Mesenchymal stem cell (in vitro differentiated cells and primary cell): ENCODE measurements around the gene EXD3.

ENCODE experiments used
- DNase-seq: peaks from one replicate; pipeline ENCODE4 v3.0.0-alpha.2; 2013
- H2AFZ ChIP-seq: one replicate; pipeline ENCODE4 v1.6.1; 2013; ENCODE audit warnings: low read depth, mild to moderate bottlenecking, control low read depth, inconsistent platforms, low read length, moderate library complexity
- H2AK5ac ChIP-seq: 2 replicates; pipeline ENCODE4 v1.6.1; 2013; ENCODE audit warnings: low read length, moderate library complexity, mild to moderate bottlenecking, inconsistent platforms; ENCODE audit not compliant: severe bottlenecking
- H2BK120ac ChIP-seq: one replicate; pipeline ENCODE4 v1.6.1; 2013; ENCODE audit warnings: low read depth, mild to moderate bottlenecking, inconsistent platforms, low read length, moderate library complexity
- H2BK12ac ChIP-seq, 2 experiments: one replicate each; pipeline ENCODE4 v1.6.1; 2013; ENCODE audit warnings: inconsistent platforms in 2 of 2, low read length in 2 of 2, mild to moderate bottlenecking in 2 of 2, moderate library complexity in 2 of 2, control low read depth in 1 of 2
- H2BK15ac ChIP-seq: one replicate; pipeline ENCODE4 v1.6.1; 2013; ENCODE audit warnings: mild to moderate bottlenecking, low read depth, inconsistent platforms; ENCODE audit not compliant: poor library complexity, severe bottlenecking
- H2BK5ac ChIP-seq: 2 replicates; pipeline ENCODE4 v1.6.1; 2013; ENCODE audit warnings: low read depth, mild to moderate bottlenecking, low read length, control low read depth, inconsistent platforms; ENCODE audit not compliant: poor library complexity, severe bottlenecking
- H3K14ac ChIP-seq, 2 experiments: one replicate each; pipeline ENCODE4 v1.6.1; 2013; ENCODE audit warnings: inconsistent platforms in 2 of 2, low read length in 2 of 2, control low read depth in 1 of 2, mild to moderate bottlenecking in 1 of 2, moderate library complexity in 1 of 2
- H3K18ac ChIP-seq, 2 experiments: one replicate each; pipeline ENCODE4 v1.6.1; 2013; ENCODE audit warnings: inconsistent platforms in 2 of 2, low read length in 2 of 2, control low read depth in 1 of 2, low read depth in 1 of 2, mild to moderate bottlenecking in 1 of 2
- H3K23ac ChIP-seq, 2 experiments: one replicate each; pipeline ENCODE4 v1.6.1; 2013; ENCODE audit warnings: inconsistent platforms in 2 of 2, low read length in 2 of 2, mild to moderate bottlenecking in 2 of 2, moderate library complexity in 2 of 2, control low read depth in 1 of 2
- H3K27ac ChIP-seq: 2 replicates; pipeline ENCODE4 v1.5.1; 2013; ENCODE audit warnings: mild to moderate bottlenecking, moderate library complexity, low read length, control low read depth, inconsistent platforms; ENCODE audit not compliant: poor library complexity, severe bottlenecking
- H3K27me3 ChIP-seq, 2 experiments: 2 replicates each; pipeline versions ENCODE4 v1.6.1 to v1.7.0; 2013; ENCODE audit warnings: low read length in 2 of 2, mild to moderate bottlenecking in 2 of 2, moderate library complexity in 2 of 2, control low read depth in 1 of 2, inconsistent platforms in 1 of 2; ENCODE audit not compliant: control insufficient read depth in 1 of 2, insufficient read depth in 1 of 2
- H3K36me3 ChIP-seq, 2 experiments: 2 replicates each; pipeline versions ENCODE4 v1.6.1 to v1.7.0; 2013; ENCODE audit warnings: low read length in 2 of 2, control low read depth in 1 of 2, inconsistent platforms in 1 of 2, low read depth in 1 of 2, mild to moderate bottlenecking in 1 of 2; ENCODE audit not compliant: insufficient read depth in 2 of 2, control insufficient read depth in 1 of 2
- H3K4ac ChIP-seq, 2 experiments: one replicate each; pipeline ENCODE4 v1.6.1; 2013; ENCODE audit warnings: inconsistent platforms in 2 of 2, low read length in 2 of 2, mild to moderate bottlenecking in 2 of 2, moderate library complexity in 2 of 2, control low read depth in 1 of 2, low read depth in 1 of 2
- H3K4me1 ChIP-seq: 2 replicates; pipeline ENCODE4 v1.6.1; 2013; ENCODE audit warnings: low read depth, low read length, control low read depth; ENCODE audit not compliant: control insufficient read depth, insufficient read depth
- H3K4me2 ChIP-seq: 2 replicates; pipeline ENCODE4 v1.6.1; 2013; ENCODE audit warnings: low read length, mild to moderate bottlenecking, inconsistent platforms; ENCODE audit not compliant: poor library complexity, severe bottlenecking
- H3K4me3 ChIP-seq, 2 experiments: 2 replicates each; pipeline versions ENCODE4 v1.5.1 to v1.7.0; 2013; ENCODE audit warnings: low read length in 2 of 2, mild to moderate bottlenecking in 2 of 2, control low read depth in 1 of 2, low read depth in 1 of 2; ENCODE audit not compliant: insufficient read depth in 1 of 2
- H3K79me1 ChIP-seq: replicated peaks from 2 replicates; pipeline ENCODE4 v1.6.1; 2013; ENCODE audit warnings: mild to moderate bottlenecking, control low read depth, low read length, inconsistent platforms; ENCODE audit not compliant: poor library complexity, severe bottlenecking
- H3K9ac ChIP-seq: 2 replicates; pipeline ENCODE4 v1.7.0; 2013; ENCODE audit warnings: mild to moderate bottlenecking, low read length, moderate library complexity
- H3K9me3 ChIP-seq: 2 replicates; pipeline ENCODE4 v1.7.0; 2013; ENCODE audit warnings: mild to moderate bottlenecking, low read length; ENCODE audit not compliant: control insufficient read depth
- H4K8ac ChIP-seq: one replicate; pipeline ENCODE4 v1.6.1; 2013; ENCODE audit warnings: inconsistent platforms, mild to moderate bottlenecking, low read length, moderate library complexity
- H4K91ac ChIP-seq: one replicate; pipeline ENCODE4 v1.6.1; 2013; ENCODE audit warnings: mild to moderate bottlenecking, low read length, inconsistent platforms
- WGBS: methylation state at CpG from one replicate; pipeline ENCODE4 v1.1.7; 2013; ENCODE audit warnings: mixed read lengths; 5-methylcytosine and 5-hydroxymethylcytosine counted together

EXD3 gene

DNA sequence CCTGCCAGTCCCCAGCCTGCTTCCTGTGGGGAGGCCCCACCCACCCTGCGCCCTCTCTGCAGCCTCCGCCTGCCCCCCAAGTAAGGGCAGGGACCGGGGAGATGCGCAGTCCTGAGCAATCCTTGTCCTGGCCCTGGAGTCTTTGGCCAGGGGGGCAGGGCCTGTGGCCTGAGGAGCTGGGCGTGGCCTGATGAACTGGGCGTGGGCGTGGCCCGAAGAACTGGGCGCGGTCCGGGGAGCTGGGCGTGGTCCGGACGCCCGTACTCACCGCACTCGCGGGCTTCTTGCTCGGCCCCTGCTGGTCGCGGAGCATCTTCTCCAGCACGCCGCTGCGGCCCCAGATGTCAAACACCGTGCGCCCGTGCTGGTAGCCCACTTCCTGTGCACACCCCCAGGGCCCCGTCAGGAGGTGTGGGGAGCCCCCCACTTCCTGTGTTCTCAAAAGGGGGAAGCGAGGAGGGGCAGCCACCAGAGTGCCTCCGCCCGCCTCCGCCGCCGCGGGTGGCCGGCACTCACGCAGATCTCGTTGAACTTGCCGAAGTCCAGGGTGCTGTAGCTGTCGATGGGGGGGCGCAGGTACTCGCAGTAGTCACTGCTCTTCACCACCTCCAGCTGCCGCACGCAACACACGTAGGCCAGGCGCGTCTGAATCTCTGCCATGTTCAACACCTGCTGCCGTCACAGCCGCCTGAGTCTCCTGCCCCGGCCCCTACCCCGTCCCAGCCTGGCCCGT lies 38.9 kb upstream of the EXD3 start:
- Histone ChIP-seq H3K27ac (no peak overlapping the region), H3K23ac (no peak overlapping the region), H3K4ac (no peak overlapping the region), H3K9me3 (no peaks in the 10 kb centered on the region), H3K9ac (no peak overlapping the region), H3K14ac (no peak overlapping the region), H2AFZ (no peak overlapping the region), H3K4me1 (peaks cover 31% of the 10 kb centered on the region), H3K18ac (no peak overlapping the region), H3K27me3 (peaks cover 0 to 2% of the 10 kb centered on the region in 2 experiments), H2BK120ac (no peak overlapping the region), H2BK12ac (no peak overlapping the region), H3K36me3 (peaks cover 6 to 22% of the 10 kb centered on the region in 2 experiments), H4K91ac (no peak overlapping the region), H2AK5ac (no peak overlapping the region), H3K4me2 (no peak overlapping the region), H4K8ac (no peak overlapping the region), H3K4me3 (no peak overlapping the region), H2BK15ac (no peak overlapping the region), H3K79me1 (peaks cover 8% of the 10 kb centered on the region), H2BK5ac (no peak overlapping the region)
- peak; percentile 43 for DNase-seq
- 54% methylated on average over 51 of the region's 52 CpGs for WGBS

DNA sequence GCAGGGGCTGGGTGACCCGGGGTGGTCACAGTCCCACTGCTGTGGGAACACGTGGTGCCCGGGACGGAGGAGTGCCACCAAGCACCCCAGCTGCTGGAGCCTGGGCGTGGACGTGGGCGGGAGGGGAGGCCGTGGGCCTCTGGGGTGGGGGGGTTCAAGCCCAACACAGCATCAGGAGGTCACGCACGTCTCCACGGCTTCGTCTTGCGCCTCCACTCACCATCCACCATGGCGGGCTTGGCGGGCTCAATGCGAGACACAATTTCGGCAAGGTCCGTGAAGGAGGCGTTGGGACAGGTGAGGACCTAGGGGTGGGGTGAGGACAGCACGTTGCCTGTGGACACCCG lies 38.3 kb upstream of the EXD3 start:
- H2BK12ac ChIP-seq, result no peak overlapping the region
- no peak overlapping the region for H3K27ac ChIP-seq
- no peak overlapping the region for H2BK5ac ChIP-seq
- H3K23ac ChIP-seq, result no peak overlapping the region
- no peak for DNase-seq
- no peak overlapping the region for H2AFZ ChIP-seq
- peak overlapping the region in 1 of 2 experiments; percentile 48 for H3K18ac ChIP-seq
- H3K27me3 ChIP-seq, result peaks cover 0 to 2% of the 10 kb centered on the region in 2 experiments
- H3K9ac ChIP-seq, result no peak overlapping the region
- H3K4ac ChIP-seq, result no peak overlapping the region
- peaks cover 36% of the 10 kb centered on the region for H3K4me1 ChIP-seq
- 92% methylated on average over 16 of the region's 21 CpGs for WGBS
- H2BK15ac ChIP-seq, result no peak overlapping the region
- no peaks in the 10 kb centered on the region for H3K9me3 ChIP-seq
- H3K36me3 ChIP-seq, result peaks cover 11 to 22% of the 10 kb centered on the region in 2 experiments
- H3K4me2 ChIP-seq, result no peak overlapping the region
- no peak overlapping the region for H2BK120ac ChIP-seq
- no peak overlapping the region for H2AK5ac ChIP-seq
- H3K79me1 ChIP-seq, result peaks cover 8% of the 10 kb centered on the region
- H3K14ac ChIP-seq, result no peak overlapping the region
- H4K8ac ChIP-seq, result no peak overlapping the region
- no peak overlapping the region for H4K91ac ChIP-seq
- H3K4me3 ChIP-seq, result no peak overlapping the region

DNA sequence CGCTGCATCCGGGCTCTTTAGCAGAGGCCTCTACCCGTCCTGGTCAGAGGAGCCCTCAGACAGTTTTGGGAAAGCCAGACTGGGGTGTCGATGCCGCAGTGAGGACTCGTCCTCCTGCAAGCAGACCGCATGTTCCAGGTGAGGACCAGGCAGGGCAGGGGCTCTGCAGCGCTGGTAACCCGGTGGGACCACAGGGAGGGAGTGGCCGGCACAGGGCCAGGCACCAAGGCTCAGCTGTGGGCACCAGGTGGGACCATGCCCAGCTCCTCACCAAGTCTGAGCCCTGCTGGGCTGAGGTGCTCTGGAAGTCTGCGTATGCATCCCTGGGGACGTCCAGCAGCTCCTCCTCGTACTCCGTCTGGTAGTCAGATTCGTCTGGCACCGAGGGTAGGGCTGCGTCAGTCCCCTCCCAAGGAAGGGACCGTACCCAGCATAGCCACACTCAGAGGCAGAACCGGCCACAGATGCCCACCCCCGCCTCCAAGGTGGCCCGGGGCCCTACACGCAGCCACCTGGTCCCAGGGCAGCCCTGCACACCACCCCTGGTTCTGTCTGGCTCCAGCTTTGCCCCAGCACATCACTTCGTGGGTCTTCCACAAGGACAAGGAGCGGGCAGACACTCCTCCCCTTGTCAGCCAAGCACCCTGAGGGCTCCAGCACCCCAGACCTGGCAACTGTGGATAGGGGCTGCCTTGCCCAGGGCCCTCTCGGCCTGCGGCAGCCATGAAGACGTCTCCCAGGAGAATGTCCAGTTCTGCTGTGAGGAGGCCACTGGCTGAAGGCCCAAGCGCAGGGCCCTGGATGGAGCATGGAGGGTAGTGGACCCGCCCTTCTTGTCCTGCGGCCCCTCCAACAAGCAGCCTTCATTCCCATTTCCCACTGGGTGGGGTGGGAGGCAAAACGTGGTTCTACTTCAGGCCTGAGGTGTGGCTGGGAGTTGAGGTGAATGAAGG lies 37.7 kb upstream of the EXD3 start:
- Histone ChIP-seq H2BK5ac (no peak overlapping the region), H2AK5ac (no peak overlapping the region), H2BK15ac (no peak overlapping the region), H3K23ac (no peak overlapping the region), H3K4me1 (peaks cover 43% of the 10 kb centered on the region), H2BK120ac (no peak overlapping the region), H3K36me3 (peaks cover 15 to 28% of the 10 kb centered on the region in 2 experiments), H3K14ac (no peak overlapping the region), H3K27me3 (peaks cover 0 to 2% of the 10 kb centered on the region in 2 experiments), H3K4ac (no peak overlapping the region), H3K18ac (no peak overlapping the region), H4K91ac (no peak overlapping the region), H3K4me2 (no peak overlapping the region), H4K8ac (no peak overlapping the region), H3K9ac (no peak overlapping the region), H3K79me1 (peaks cover 8% of the 10 kb centered on the region), H2AFZ (no peak overlapping the region), H2BK12ac (no peak overlapping the region), H3K9me3 (no peaks in the 10 kb centered on the region), H3K27ac (no peak overlapping the region), H3K4me3 (no peak overlapping the region)
- DNase-seq, result no peak
- WGBS, result 93% methylated on average over 31 of the region's 31 CpGs
